Progenitor cell of endocrine pancreas (in vitro differentiated cells): ENCODE results near the gene IL31. TPM values are rescaled to one million over a fixed set of nuclear protein-coding genes. Genes with fewer than 3 reads are reported as not detected.

ENCODE experiments used
- DNase-seq: peaks from one replicate; pipeline ENCODE4 v3.0.0; 2021; ENCODE audit warnings: low spot score; ENCODE audit not compliant: unreplicated experiment
- H3K27ac Mint-ChIP-seq: 2 replicates; pipeline ENCODE4 v1.8.0; 2021; ENCODE audit warnings: mild to moderate bottlenecking, moderate library complexity, mixed read lengths
- H3K27me3 Mint-ChIP-seq: 2 replicates; pipeline ENCODE4 v1.8.0; 2021; ENCODE audit warnings: mixed read lengths
- H3K36me3 Mint-ChIP-seq: 2 replicates; pipeline ENCODE4 v1.8.0; 2022; ENCODE audit warnings: mixed read lengths; ENCODE audit not compliant: insufficient read depth
- H3K4me1 Mint-ChIP-seq: 2 replicates; pipeline ENCODE4 v1.8.0; 2021; ENCODE audit warnings: low read depth, mixed read lengths
- H3K4me3 Mint-ChIP-seq: 2 replicates; pipeline ENCODE4 v1.8.0; 2021; ENCODE audit warnings: low read depth, mild to moderate bottlenecking, moderate library complexity, mixed read lengths
- H3K9me3 Mint-ChIP-seq: 2 replicates; pipeline ENCODE4 v1.8.0; 2021; ENCODE audit warnings: low read depth, mixed read lengths
- CTCF ChIP-seq: fragments of 200-600 bp; sonication (generic); IDR thresholded peaks from one replicate; pipeline ENCODE4 v1.5.0; 2021; ENCODE audit warnings: antibody characterized with exemption, mild to moderate bottlenecking; ENCODE audit not compliant: unreplicated experiment
- total RNA-seq: library from RNA; stranded (reverse); gene quantifications from 2 replicates; pipeline ENCODE4 v1.2.1, GENCODE V29; 2021

IL31 gene
- total RNA-seq, 1 donor from 2014 or later = not detected

GRCh38 chr12:122199484-122200355 lies 25.7 kb upstream of the IL31 start:
- no peak overlapping the region for H3K4me3 Mint-ChIP-seq
- DNase-seq = no peak
- no peaks in the 10 kb centered on the region for H3K4me1 Mint-ChIP-seq
- no peaks in the 10 kb centered on the region for H3K9me3 Mint-ChIP-seq
- no peak for TF ChIP-seq CTCF
- H3K27ac Mint-ChIP-seq = no peak overlapping the region
- H3K36me3 Mint-ChIP-seq = no peaks in the 10 kb centered on the region
- H3K27me3 Mint-ChIP-seq = peaks cover 45% of the 10 kb centered on the region

GRCh38 chr12:122197612-122197966 lies 23.6 kb upstream of the IL31 start:
- peaks cover 36% of the 10 kb centered on the region for H3K27me3 Mint-ChIP-seq
- H3K9me3 Mint-ChIP-seq = no peaks in the 10 kb centered on the region
- H3K27ac Mint-ChIP-seq = no peak overlapping the region
- no peaks in the 10 kb centered on the region for H3K36me3 Mint-ChIP-seq
- no peaks in the 10 kb centered on the region for H3K4me1 Mint-ChIP-seq
- no peak for DNase-seq
- TF ChIP-seq CTCF = no peak
- no peak overlapping the region for H3K4me3 Mint-ChIP-seq

GRCh38 chr12:122195405-122195804 lies 21.4 kb upstream of the IL31 start:
- Mint-ChIP-seq H3K27ac (no peak overlapping the region), H3K4me1 (no peaks in the 10 kb centered on the region), H3K36me3 (no peaks in the 10 kb centered on the region), H3K27me3 (peaks cover 22% of the 10 kb centered on the region), H3K4me3 (no peak overlapping the region), H3K9me3 (no peaks in the 10 kb centered on the region)
- no peak for TF ChIP-seq CTCF
- DNase-seq = no peak

- no peak for DNase-seq
- Mint-ChIP-seq H3K27ac (no peak overlapping the region), H3K36me3 (no peaks in the 10 kb centered on the region), H3K9me3 (no peaks in the 10 kb centered on the region), H3K4me1 (no peaks in the 10 kb centered on the region), H3K27me3 (peaks cover 16% of the 10 kb centered on the region), H3K4me3 (no peak overlapping the region)
- TF ChIP-seq CTCF = no peak
These were observed 20.8 kb upstream of the IL31 start for GRCh38 chr12:122194804-122195203.

GRCh38 chr12:122192441-122192840 lies 18.4 kb upstream of the IL31 start:
- TF ChIP-seq CTCF = no peak
- DNase-seq = no peak
- no peak overlapping the region for H3K27ac Mint-ChIP-seq
- no peaks in the 10 kb centered on the region for H3K36me3 Mint-ChIP-seq
- no peaks in the 10 kb centered on the region for H3K9me3 Mint-ChIP-seq
- no peaks in the 10 kb centered on the region for H3K4me1 Mint-ChIP-seq
- H3K4me3 Mint-ChIP-seq = no peak overlapping the region
- H3K27me3 Mint-ChIP-seq = peaks cover 5% of the 10 kb centered on the region
